GM19240 (cell line): Measurements from ENCODE around the gene SUPT5H.
A peak's percentile ranks its signal among the peaks of the same experiment; 100 is the strongest.

Experiments
- DNase-seq: peaks from one replicate; pipeline ENCODE4 v3.0.0; 2011; ENCODE audit warnings: low spot score; ENCODE audit not compliant: insufficient read length

SUPT5H gene

GRCh38 chr19:39496063-39496462 lies 50.7 kb downstream of the SUPT5H start:
- DNase-seq = no peak

GRCh38 chr19:39497701-39497995 lies 52.3 kb downstream of the SUPT5H start:
- DNase-seq = no peak

- DNase-seq = no peak
Observed at GRCh38 chr19:39497996-39498797, 52.8 kb downstream of the SUPT5H start.

- DNase-seq = no peak
Observed at GRCh38 chr19:39498798-39499642, 53.6 kb downstream of the SUPT5H start, which contains the start of gene DLL3. TSS of gene DLL3 (plus strand) at chr19:39498947. CDS start at chr19:39498975, 28 bp downstream.

- no peak for DNase-seq
Observed at GRCh38 chr19:39499932-39500331, 54.5 kb downstream of the SUPT5H start.

- DNase-seq = no peak
Observed at GRCh38 chr19:39500543-39500942, 55.2 kb downstream of the SUPT5H start.

GRCh38 chr19:39501340-39501739 lies 56.0 kb downstream of the SUPT5H start:
- DNase-seq = no peak

DNA sequence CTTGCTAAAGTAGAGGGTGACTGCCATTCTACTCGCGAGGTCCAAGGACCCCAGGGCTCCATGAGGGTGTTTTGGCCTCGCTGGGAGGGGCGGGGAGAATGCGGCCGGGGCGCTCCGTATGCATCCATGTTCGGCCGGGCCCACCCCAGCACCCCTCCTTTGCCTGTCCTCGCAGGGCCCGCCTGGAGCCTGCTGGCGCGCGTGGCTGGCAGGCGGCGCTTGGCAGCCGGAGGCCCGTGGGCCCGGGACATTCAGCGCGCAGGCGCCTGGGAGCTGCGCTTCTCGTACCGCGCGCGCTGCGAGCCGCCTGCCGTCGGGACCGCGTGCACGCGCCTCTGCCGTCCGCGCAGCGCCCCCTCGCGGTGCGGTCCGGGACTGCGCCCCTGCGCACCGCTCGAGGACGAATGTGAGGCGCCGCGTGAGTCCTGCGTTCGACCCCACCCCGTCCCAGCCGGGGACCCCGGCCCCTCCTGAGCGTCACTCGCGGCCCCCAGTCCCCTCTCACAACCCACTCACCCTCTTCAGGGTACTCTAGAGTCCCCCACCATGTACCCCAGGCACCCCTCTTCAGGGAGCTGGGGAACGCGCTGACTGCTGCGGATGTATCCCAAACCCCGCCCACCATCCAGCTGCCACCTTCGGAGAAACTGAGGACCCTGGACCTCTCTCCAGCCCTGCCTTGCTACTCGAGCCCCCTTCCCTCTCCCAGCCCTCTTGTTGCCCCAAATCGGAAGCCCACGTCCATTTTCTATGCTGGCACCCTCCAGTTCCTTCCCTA lies 57.4 kb downstream of the SUPT5H start:
- DNase-seq = peak; percentile 75

- DNase-seq = no peak
Observed at GRCh38 chr19:39506598-39506943, 61.2 kb downstream of the SUPT5H start.

GRCh38 chr19:39506944-39507714 lies 61.7 kb downstream of the SUPT5H start:
- DNase-seq = peak; percentile 68

GRCh38 chr19:39507715-39508364 lies 62.5 kb downstream of the SUPT5H start:
- no peak for DNase-seq

GRCh38 chr19:39508629-39509028 lies 63.2 kb downstream of the SUPT5H start:
- no peak for DNase-seq

DNA sequence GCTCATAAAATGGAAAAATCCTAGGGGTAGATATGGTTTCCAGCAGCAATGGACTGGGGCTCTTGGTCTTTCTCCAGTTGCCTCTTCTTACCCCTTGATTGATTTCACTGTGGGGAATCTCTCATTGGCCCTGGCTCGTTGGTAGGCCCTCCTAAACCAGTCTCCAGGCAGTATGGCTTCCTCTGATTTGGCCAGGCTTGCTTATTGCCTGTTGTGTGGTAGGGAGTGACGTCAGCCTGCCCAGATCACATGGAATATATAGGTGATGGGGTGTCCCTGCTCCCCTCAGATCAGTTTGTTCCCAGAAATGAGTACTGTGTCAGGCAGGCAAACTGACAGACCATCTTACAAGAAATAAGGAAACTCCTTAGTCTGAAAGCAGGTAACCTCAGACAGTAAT lies 63.9 kb downstream of the SUPT5H start:
- no peak for DNase-seq

GRCh38 chr19:39512988-39513387 lies 67.6 kb downstream of the SUPT5H start:
- DNase-seq = no peak

DNA sequence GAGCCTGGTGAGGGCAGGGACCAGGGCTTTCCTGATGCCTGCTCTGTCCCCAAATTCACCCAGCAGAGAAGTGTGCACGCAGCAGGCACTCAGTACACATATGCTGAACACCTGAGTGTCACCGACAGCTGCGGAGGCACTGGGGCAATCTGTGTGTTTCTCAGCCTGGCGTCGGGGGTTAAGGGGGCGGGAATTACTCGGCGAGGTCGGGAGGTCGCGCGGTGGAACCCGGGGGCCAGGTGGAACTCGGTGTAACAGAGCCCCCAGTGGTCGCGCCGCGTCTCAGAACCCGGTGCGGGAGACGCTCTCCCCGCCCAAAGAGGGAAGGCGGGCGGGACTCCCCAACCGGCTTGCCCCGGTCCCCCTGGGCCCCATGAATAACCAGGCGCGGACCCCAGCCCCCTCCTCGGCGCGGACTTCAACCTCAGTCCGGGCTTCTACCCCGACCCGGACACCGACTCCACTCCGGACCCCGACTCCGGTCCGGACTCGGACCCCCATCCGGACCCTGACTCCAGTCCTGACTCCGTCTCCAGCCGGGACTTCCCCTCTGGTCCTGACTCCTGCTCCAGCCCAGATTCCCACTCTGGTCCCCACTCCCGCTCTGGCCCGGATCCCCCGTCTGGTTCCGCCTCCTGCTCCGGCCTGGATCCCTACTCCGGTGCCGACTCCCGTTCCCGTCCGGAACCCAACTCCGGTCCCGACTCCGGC lies 69.6 kb downstream of the SUPT5H start, which contains the start of gene SELENOV:
Gene SELENOV, plus strand, starts transcription at position 300 of the 711 bp plus-strand sequence. Its CDS starts 74 bp downstream, at position 374.
- no peak for DNase-seq

- no peak for DNase-seq
Observed at GRCh38 chr19:39515551-39516191, 70.3 kb downstream of the SUPT5H start.

DNA sequence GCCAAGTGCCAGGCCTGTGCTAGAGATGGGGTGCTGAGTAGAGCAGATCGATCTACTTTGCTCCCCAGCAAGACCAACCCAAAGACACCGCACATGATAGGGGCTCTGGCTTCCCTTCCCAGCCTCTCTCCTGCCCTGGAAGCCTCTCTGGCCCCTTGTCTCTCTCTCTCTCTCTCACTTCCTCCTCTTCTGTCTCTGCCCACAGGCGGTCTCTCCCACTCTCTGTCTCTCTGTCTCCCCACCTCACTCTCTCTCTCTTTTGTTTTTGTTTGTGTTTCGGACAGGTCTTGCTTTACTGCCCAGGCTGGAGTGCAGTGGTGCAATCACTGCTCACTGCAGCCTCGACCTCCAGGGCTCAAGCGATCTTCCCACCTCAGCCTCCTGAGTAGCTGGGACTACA lies 70.9 kb downstream of the SUPT5H start:
- no peak for DNase-seq

DNA sequence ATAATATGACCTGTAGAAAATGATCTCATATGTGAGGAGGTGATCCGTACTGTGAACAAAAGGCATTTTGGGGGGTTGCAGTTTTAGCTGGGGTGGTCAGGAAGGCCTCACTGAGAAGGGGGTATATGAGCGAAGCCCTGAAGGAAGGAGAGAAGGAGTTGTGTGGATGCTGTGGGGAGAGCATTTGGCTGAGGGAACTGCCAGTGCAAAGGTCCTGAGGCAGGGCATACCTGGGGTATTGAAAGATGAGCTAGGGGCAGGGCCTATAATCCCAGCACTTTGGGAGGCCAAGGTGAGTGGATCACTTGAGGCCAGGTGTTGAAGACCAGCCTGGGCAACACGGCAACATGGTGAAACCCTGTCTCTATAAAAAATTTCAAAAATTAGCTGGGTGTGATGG lies 72.0 kb downstream of the SUPT5H start:
- DNase-seq = no peak

DNA sequence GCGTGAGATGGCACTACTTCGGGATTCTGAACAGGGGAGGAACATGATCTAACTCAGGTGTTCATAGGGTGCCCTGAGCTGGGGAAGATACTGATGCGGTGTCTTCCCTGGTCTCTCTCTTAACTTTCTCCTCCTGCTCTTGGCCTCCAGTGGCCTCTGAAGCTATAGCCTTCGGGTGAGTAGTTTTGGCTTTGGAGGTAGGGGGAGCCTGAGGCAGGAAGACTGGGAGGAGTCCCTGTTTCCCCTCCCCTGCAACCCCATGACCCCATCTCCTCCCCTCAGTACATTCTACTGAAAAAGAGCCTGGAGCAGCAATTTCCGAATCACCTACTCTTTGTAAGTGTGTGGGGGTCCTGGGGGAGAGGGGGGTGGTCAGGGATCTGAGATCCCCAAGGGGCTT lies 73.1 kb downstream of the SUPT5H start:
- no peak for DNase-seq
